Measurements from ENCODE around the gene CT55. TPM values are rescaled to one million over a fixed set of nuclear protein-coding genes. Genes with fewer than 3 reads are reported as not detected.

The CT55 gene
- total RNA-seq = not detected in 2 replicates

GRCh38 chrX:135170877-135171519 is at the start of gene CT55:
CT55 (minus strand) TSS chrX:135171398; CDS start chrX:135171171, 227 bp downstream.

GRCh38 chrX:135120056-135120576 is 51.1 kb downstream of the CT55 start, which contains the start of gene ETDB:
ETDB (minus strand) TSS chrX:135120526; CDS start chrX:135119261, 1,265 bp downstream.

Other genes with a start within 250 kb of the CT55 start
- gene SMIM10, start 180.4 kb downstream of the CT55 start, total RNA-seq = 5.3 and 6.4 TPM in 2 replicates
- 7.7 and 9.9 TPM in 2 replicates for gene RTL8B, start 148.9 kb downstream of the CT55 start, total RNA-seq
- gene RTL8C, start 139.0 kb downstream of the CT55 start, total RNA-seq = 52.4 and 102 TPM in 2 replicates
- gene RTL8A, start 119.3 kb downstream of the CT55 start, total RNA-seq = 6.4 and 8.4 TPM in 2 replicates
- gene SMIM10L2B, start 72.7 kb downstream of the CT55 start, total RNA-seq = 1.0 and 2.2 TPM in 2 replicates
- gene ETDB, start 50.9 kb downstream of the CT55 start, total RNA-seq = not detected in 2 replicates
- not detected in 2 replicates for gene ETDA, start 80.7 kb upstream of the CT55 start, total RNA-seq
- not detected in 2 replicates for gene ETDC, start 138.1 kb upstream of the CT55 start, total RNA-seq
- 11.9 and 18.3 TPM in 2 replicates for gene ZNF75D, start 172.7 kb upstream of the CT55 start, total RNA-seq
- gene ZNF449, start 173.4 kb upstream of the CT55 start, total RNA-seq = 9.9 and 14.5 TPM in 2 replicates